GM23338 (cell line): ENCODE data around the gene GZMB. TPM values are rescaled to one million over a fixed set of nuclear protein-coding genes. Genes with fewer than 3 reads are reported as not detected.

Experiments
- ATAC-seq: fragments of 200-7000 bp; cut with Tn5 transposase; 3 replicates; pipeline ENCODE4 v1.9.1; 2020
- DNase-seq: peaks from one replicate; pipeline ENCODE4 v3.0.0-alpha.2; 2015; ENCODE audit warnings: low spot score
- H2AFZ ChIP-seq: fragments of 200-600 bp; sonication (generic); 2 replicates; pipeline ENCODE4 v1.8.0; 2016; ENCODE audit warnings: antibody characterized with exemption, mild to moderate bottlenecking, moderate library complexity
- H3F3A ChIP-seq: fragments of 200-600 bp; sonication (generic); replicated peaks from 2 replicates; pipeline ENCODE4 v1.8.0; 2017; ENCODE audit warnings: antibody characterized with exemption, mixed run types, low read depth
- H3K27ac ChIP-seq: fragments of 200-600 bp; sonication (generic); 2 replicates; pipeline ENCODE4 v1.6.1; 2016; ENCODE audit warnings: low read depth
- H3K27me3 ChIP-seq: fragments of 200-600 bp; sonication (generic); 2 replicates; pipeline ENCODE4 v1.8.0; 2016; ENCODE audit warnings: mild to moderate bottlenecking, mixed run types, moderate library complexity; ENCODE audit not compliant: insufficient read depth
- H3K36me3 ChIP-seq: fragments of 200-600 bp; sonication (generic); 2 replicates; pipeline ENCODE4 v1.8.0; 2016; ENCODE audit warnings: mild to moderate bottlenecking; ENCODE audit not compliant: insufficient read depth
- H3K4me1 ChIP-seq: fragments of 200-600 bp; sonication (generic); 2 replicates; pipeline ENCODE4 v1.8.0; 2016; ENCODE audit warnings: mild to moderate bottlenecking, moderate library complexity; ENCODE audit not compliant: insufficient read depth
- H3K4me2 ChIP-seq: fragments of 200-600 bp; sonication (generic); 2 replicates; pipeline ENCODE4 v1.7.1; 2017; ENCODE audit warnings: mixed run types
- H3K4me3 ChIP-seq: fragments of 200-600 bp; sonication (generic); 2 replicates; pipeline ENCODE4 v1.6.1; 2016; ENCODE audit warnings: mixed run types
- H3K79me2 ChIP-seq: fragments of 200-600 bp; sonication (generic); replicated peaks from 2 replicates; pipeline ENCODE4 v1.8.0; 2017; ENCODE audit warnings: mild to moderate bottlenecking; ENCODE audit not compliant: insufficient read depth
- H3K9me2 ChIP-seq: fragments of 200-600 bp; sonication (generic); 2 replicates; pipeline ENCODE4 v1.8.0; 2017; ENCODE audit not compliant: insufficient read depth
- H4K20me1 ChIP-seq: fragments of 200-600 bp; sonication (generic); replicated peaks from 2 replicates; pipeline ENCODE4 v1.8.0; 2017; ENCODE audit warnings: mild to moderate bottlenecking; ENCODE audit not compliant: insufficient read depth
- H3K27ac Mint-ChIP-seq: 2 replicates; pipeline ENCODE4 v1.8.0; 2020; ENCODE audit warnings: inconsistent platforms, mild to moderate bottlenecking, moderate library complexity, mixed read lengths
- H3K27me3 Mint-ChIP-seq: 3 replicates; pipeline ENCODE4 v1.8.0; 2022; ENCODE audit warnings: low read depth, mild to moderate bottlenecking, moderate library complexity, mixed read lengths, inconsistent platforms; ENCODE audit not compliant: insufficient read depth, poor library complexity
- H3K36me3 Mint-ChIP-seq: 3 replicates; pipeline ENCODE4 v1.8.0; 2021; ENCODE audit warnings: low read depth, mild to moderate bottlenecking, inconsistent platforms, moderate library complexity, mixed read lengths
- H3K4me1 Mint-ChIP-seq: 3 replicates; pipeline ENCODE4 v1.8.0; 2020; ENCODE audit warnings: mild to moderate bottlenecking, inconsistent platforms, mixed read lengths
- H3K4me3 Mint-ChIP-seq: 3 replicates; pipeline ENCODE4 v1.8.0; 2021; ENCODE audit warnings: moderate library complexity, mild to moderate bottlenecking, inconsistent platforms, mixed read lengths
- H3K9me3 Mint-ChIP-seq: 3 replicates; pipeline ENCODE4 v1.8.0; 2020; ENCODE audit warnings: moderate library complexity, mild to moderate bottlenecking, inconsistent platforms, mixed read lengths
- EZH2 ChIP-seq: fragments of 200-600 bp; sonication (generic); IDR thresholded peaks from one replicate; pipeline ENCODE4 v1.8.0; 2017; ENCODE audit warnings: antibody characterized with exemption, mild to moderate bottlenecking, low read depth; ENCODE audit not compliant: unreplicated experiment
- EZH2phosphoT487 ChIP-seq: fragments of 200-600 bp; sonication (generic); IDR thresholded peaks from one replicate; pipeline ENCODE4 v1.8.1; 2018; ENCODE audit warnings: antibody characterized with exemption; ENCODE audit not compliant: unreplicated experiment
- JUNB ChIP-seq: IDR thresholded peaks from one replicate; pipeline ENCODE4 v1.6.1; 2016; ENCODE audit warnings: antibody characterized with exemption; ENCODE audit not compliant: unreplicated experiment
- NANOG ChIP-seq: IDR thresholded peaks from 2 replicates; pipeline ENCODE4 v1.6.1; 2016; ENCODE audit warnings: antibody characterized with exemption, borderline replicate concordance
- STAT1 ChIP-seq: IDR thresholded peaks from one replicate; pipeline ENCODE4 v1.6.1; 2016; ENCODE audit warnings: antibody characterized with exemption; ENCODE audit not compliant: unreplicated experiment
- ZNF114 ChIP-seq: fragments of 250-450 bp; sonication (Bioruptor Pico); IDR thresholded peaks from 2 replicates; pipeline ENCODE4 v1.5.0; 2020; ENCODE audit warnings: mild to moderate bottlenecking, moderate library complexity
- polyA plus RNA-seq: library from polyadenylated mRNA; unstranded; fragments of >200 nt; fragmentation: Nextera tagmentation; extraction: Ambion mirVana; gene quantifications from 2 replicates; pipeline ENCODE4 v1.2.1, GENCODE V29; 2016
- total RNA-seq: library from RNA; depleted of rRNA; stranded (reverse); fragments of >200 nt; shearing (Covaris generic); gene quantifications from 2 replicates; pipeline ENCODE4 v1.2.3, GENCODE V29; 2014
- TF ChIP-seq, protein P1 (sequence below): fragments of 250-450 bp; sonication (Bioruptor Pico); IDR thresholded peaks from 2 replicates; pipeline ENCODE4 v1.5.0; 2020; ENCODE audit warnings: mild to moderate bottlenecking, moderate library complexity
- TF ChIP-seq, protein P2 (sequence below): IDR thresholded peaks from 2 replicates; pipeline ENCODE4 v1.6.1; 2016; ENCODE audit warnings: antibody characterized with exemption

GZMB gene
- total and polyA plus RNA-seq, 2 experiments from 2014 or later: not detected

DNA sequence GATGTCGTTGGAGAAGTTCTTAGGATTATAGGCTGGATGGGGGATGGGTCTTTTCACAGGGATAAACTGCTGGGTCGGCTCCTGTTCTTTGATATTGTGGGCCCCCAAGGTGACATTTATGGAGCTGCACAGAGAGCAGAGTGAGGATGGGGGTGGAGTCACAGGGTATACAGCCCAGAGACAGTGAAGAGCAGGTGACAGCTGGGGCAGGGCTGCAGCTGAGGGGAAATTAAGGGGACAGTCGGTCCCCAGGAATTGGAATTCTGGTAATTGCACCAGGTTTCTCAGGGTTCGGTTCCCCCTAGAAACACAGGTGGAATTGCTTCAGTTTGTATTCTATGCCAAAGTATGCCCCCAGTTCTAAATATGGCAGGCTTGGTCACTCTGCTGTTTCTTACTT lies 1.7 kb downstream of the GZMB start (continued):
- TF ChIP-seq, protein P1, sequence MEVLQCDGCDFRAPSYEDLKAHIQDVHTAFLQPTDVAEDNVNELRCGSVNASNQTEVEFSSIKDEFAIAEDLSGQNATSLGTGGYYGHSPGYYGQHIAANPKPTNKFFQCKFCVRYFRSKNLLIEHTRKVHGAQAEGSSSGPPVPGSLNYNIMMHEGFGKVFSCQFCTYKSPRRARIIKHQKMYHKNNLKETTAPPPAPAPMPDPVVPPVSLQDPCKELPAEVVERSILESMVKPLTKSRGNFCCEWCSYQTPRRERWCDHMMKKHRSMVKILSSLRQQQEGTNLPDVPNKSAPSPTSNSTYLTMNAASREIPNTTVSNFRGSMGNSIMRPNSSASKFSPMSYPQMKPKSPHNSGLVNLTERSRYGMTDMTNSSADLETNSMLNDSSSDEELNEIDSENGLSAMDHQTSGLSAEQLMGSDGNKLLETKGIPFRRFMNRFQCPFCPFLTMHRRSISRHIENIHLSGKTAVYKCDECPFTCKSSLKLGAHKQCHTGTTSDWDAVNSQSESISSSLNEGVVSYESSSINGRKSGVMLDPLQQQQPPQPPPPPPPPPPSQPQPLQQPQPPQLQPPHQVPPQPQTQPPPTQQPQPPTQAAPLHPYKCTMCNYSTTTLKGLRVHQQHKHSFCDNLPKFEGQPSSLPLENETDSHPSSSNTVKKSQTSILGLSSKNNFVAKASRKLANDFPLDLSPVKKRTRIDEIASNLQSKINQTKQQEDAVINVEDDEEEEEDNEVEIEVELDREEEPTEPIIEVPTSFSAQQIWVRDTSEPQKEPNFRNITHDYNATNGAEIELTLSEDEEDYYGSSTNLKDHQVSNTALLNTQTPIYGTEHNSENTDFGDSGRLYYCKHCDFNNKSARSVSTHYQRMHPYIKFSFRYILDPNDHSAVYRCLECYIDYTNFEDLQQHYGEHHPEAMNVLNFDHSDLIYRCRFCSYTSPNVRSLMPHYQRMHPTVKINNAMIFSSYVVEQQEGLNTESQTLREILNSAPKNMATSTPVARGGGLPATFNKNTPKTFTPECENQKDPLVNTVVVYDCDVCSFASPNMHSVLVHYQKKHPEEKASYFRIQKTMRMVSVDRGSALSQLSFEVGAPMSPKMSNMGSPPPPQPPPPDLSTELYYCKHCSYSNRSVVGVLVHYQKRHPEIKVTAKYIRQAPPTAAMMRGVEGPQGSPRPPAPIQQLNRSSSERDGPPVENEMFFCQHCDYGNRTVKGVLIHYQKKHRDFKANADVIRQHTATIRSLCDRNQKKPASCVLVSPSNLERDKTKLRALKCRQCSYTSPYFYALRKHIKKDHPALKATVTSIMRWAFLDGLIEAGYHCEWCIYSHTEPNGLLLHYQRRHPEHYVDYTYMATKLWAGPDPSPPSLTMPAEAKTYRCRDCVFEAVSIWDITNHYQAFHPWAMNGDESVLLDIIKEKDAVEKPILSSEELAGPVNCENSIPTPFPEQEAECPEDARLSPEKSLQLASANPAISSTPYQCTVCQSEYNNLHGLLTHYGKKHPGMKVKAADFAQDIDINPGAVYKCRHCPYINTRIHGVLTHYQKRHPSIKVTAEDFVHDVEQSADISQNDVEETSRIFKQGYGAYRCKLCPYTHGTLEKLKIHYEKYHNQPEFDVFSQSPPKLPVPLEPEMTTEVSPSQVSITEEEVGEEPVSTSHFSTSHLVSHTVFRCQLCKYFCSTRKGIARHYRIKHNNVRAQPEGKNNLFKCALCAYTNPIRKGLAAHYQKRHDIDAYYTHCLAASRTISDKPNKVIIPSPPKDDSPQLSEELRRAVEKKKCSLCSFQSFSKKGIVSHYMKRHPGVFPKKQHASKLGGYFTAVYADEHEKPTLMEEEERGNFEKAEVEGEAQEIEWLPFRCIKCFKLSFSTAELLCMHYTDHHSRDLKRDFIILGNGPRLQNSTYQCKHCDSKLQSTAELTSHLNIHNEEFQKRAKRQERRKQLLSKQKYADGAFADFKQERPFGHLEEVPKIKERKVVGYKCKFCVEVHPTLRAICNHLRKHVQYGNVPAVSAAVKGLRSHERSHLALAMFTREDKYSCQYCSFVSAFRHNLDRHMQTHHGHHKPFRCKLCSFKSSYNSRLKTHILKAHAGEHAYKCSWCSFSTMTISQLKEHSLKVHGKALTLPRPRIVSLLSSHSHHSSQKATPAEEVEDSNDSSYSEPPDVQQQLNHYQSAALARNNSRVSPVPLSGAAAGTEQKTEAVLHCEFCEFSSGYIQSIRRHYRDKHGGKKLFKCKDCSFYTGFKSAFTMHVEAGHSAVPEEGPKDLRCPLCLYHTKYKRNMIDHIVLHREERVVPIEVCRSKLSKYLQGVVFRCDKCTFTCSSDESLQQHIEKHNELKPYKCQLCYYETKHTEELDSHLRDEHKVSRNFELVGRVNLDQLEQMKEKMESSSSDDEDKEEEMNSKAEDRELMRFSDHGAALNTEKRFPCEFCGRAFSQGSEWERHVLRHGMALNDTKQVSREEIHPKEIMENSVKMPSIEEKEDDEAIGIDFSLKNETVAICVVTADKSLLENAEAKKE: no peak
- TF ChIP-seq EZH2 (no peak), STAT1 (no peak), JUNB (no peak)

DNA sequence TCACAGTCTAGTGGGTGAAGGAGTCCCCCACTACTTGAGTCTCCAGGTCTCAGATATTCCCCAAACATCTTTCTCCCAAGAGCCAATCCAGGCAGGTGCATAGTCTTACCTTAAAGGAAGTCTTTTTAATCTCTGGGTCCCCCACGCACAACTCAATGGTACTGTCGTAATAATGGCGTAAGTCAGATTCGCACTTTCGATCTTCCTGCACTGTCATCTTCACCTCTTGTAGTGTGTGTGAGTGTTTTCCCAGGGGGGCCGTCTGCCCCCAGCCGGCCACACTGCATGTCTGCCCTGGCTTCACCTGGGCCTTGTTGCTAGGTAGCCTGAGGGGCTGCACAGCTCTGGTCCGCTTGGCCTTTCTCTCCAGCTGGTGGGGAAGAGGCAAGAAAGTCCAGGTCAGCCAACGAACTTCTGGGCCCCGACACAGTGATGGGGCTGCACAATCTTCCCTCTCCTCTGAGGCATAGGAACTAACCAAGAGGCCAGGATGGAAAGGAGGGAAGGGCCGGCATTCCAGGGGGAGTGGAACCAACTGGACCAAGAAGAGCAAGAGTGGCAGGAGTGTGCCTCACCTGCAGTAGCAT lies 2.1 kb downstream of the GZMB start:
- Mint-ChIP-seq H3K4me3 (no peak overlapping the region), H3K36me3 (no peaks in the 10 kb centered on the region; the same call in 2 of the 3 replicates), H3K27me3 (no peaks in the 10 kb centered on the region), H3K4me1 (no peaks in the 10 kb centered on the region), H3K9me3 (peaks cover 3% of the 10 kb centered on the region; the same call in 1 of the 3 replicates), H3K27ac (no peak overlapping the region)
- Histone ChIP-seq H3K4me2 (no peak overlapping the region), H3K9me2 (peaks cover 2% of the 10 kb centered on the region; the same call in 1 of the 2 replicates), H2AFZ (no peak overlapping the region), H3K27me3 (no peaks in the 10 kb centered on the region), H4K20me1 (no peaks in the 10 kb centered on the region), H3K36me3 (no peaks in the 10 kb centered on the region), H3K4me3 (no peak overlapping the region), H3K79me2 (no peaks in the 10 kb centered on the region), H3F3A (no peaks in the 10 kb centered on the region), H3K4me1 (no peaks in the 10 kb centered on the region), H3K27ac (no peak overlapping the region)
- ATAC-seq: no peak
- DNase-seq: no peak
- TF ChIP-seq STAT1: no peak
- TF ChIP-seq JUNB: no peak
- TF ChIP-seq, protein P2, sequence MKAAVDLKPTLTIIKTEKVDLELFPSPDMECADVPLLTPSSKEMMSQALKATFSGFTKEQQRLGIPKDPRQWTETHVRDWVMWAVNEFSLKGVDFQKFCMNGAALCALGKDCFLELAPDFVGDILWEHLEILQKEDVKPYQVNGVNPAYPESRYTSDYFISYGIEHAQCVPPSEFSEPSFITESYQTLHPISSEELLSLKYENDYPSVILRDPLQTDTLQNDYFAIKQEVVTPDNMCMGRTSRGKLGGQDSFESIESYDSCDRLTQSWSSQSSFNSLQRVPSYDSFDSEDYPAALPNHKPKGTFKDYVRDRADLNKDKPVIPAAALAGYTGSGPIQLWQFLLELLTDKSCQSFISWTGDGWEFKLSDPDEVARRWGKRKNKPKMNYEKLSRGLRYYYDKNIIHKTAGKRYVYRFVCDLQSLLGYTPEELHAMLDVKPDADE: no peak
- no peak for TF ChIP-seq ZNF114 (CRISPR knock-in tag)
- TF ChIP-seq EZH2phosphoT487: no peak
- TF ChIP-seq NANOG: no peak
- TF ChIP-seq, protein P1: no peak
